ENCODE data around the gene CDC42.

The CDC42 gene

DNA sequence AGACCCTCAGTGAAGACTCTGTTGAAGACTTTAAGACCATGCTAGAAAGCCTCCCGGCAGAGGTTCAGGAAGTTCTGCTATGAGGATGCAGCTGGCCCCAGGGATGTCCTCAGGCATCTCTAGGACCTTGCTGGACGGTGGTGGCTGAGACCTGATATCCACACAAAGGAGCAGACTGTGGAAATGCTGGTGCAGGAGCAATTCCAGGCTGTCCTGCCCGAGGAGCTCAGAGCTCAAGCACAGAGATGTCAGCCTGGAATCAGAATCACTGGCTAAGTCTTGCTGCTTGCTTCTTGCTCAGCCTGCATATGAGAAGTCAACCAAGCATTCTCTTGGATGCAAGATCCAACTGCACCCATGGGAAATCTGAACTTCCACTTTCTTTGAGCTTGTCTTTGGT lies 22.0 kb upstream of the CDC42 start:
- TF ChIP-seq YY1 (IDR thresholded peaks at IDR 0.05; ENCODE audit: low read depth) (no peak), TEAD4 (IDR thresholded peaks at IDR 0.05) (no peak), EGR1 (IDR thresholded peaks at IDR 0.05) (no peak), EP300 (IDR thresholded peaks at IDR 0.05; ENCODE audit: borderline replicate concordance) (no peak)

DNA sequence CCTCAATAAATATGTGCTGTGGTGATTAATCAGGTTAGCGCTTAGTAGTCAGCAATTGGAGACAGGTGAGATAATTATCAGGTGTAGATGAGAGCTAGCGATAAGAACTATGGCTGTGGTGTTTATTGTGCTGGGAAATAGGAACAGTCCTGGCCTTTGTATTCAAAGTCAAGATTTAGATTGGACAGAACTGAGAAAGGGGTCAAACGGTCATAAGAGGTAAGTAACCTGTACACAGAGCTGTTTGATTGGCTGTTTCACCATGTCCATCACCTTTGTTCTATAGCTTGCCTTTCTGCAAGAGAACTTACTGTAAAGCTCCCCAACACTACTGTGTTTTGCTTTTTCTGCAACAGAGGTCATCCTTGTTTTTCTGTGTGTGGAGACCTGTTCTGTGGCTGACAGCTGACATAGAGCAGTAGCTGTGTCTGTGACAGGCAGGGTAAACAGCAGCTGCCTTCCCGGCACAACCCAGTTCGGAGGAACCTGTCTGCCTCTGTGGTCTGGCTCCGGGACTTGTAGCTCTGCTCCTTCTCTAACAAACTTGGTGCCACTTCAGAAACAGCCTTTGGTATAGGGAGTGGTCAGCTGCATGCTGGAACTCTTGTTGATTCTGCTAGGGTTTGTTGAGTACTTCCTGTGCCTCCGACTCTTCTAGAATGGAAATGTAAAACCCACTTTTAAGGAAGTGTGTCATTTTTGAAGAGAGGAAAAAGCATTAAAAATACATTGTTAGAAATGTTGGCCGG lies 21.1 kb upstream of the CDC42 start:
- TF ChIP-seq, protein P1, sequence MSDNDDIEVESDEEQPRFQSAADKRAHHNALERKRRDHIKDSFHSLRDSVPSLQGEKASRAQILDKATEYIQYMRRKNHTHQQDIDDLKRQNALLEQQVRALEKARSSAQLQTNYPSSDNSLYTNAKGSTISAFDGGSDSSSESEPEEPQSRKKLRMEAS (IDR thresholded peaks at IDR 0.05): no peak
- TF ChIP-seq YY1 (IDR thresholded peaks at IDR 0.05; ENCODE audit: low read depth) (no peak), TEAD4 (IDR thresholded peaks at IDR 0.05) (no peak), RAD21 (IDR thresholded peaks at IDR 0.05; ENCODE audit: low read depth) (no peak), CEBPB (IDR thresholded peaks at IDR 0.05) (no peak), FOXM1 (IDR thresholded peaks at IDR 0.05; ENCODE audit: borderline replicate concordance, low read depth) (no peak), CREB1 (IDR thresholded peaks at IDR 0.05; ENCODE audit: low read depth) (no peak), EGR1 (IDR thresholded peaks at IDR 0.05) (no peak)
- TF ChIP-seq, protein P2, sequence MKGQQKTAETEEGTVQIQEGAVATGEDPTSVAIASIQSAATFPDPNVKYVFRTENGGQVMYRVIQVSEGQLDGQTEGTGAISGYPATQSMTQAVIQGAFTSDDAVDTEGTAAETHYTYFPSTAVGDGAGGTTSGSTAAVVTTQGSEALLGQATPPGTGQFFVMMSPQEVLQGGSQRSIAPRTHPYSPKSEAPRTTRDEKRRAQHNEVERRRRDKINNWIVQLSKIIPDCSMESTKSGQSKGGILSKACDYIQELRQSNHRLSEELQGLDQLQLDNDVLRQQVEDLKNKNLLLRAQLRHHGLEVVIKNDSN (IDR thresholded peaks at IDR 0.05): no peak
- TF ChIP-seq, protein P3, sequence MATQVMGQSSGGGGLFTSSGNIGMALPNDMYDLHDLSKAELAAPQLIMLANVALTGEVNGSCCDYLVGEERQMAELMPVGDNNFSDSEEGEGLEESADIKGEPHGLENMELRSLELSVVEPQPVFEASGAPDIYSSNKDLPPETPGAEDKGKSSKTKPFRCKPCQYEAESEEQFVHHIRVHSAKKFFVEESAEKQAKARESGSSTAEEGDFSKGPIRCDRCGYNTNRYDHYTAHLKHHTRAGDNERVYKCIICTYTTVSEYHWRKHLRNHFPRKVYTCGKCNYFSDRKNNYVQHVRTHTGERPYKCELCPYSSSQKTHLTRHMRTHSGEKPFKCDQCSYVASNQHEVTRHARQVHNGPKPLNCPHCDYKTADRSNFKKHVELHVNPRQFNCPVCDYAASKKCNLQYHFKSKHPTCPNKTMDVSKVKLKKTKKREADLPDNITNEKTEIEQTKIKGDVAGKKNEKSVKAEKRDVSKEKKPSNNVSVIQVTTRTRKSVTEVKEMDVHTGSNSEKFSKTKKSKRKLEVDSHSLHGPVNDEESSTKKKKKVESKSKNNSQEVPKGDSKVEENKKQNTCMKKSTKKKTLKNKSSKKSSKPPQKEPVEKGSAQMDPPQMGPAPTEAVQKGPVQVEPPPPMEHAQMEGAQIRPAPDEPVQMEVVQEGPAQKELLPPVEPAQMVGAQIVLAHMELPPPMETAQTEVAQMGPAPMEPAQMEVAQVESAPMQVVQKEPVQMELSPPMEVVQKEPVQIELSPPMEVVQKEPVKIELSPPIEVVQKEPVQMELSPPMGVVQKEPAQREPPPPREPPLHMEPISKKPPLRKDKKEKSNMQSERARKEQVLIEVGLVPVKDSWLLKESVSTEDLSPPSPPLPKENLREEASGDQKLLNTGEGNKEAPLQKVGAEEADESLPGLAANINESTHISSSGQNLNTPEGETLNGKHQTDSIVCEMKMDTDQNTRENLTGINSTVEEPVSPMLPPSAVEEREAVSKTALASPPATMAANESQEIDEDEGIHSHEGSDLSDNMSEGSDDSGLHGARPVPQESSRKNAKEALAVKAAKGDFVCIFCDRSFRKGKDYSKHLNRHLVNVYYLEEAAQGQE (IDR thresholded peaks at IDR 0.05; ENCODE audit: low read depth): no peak

DNA sequence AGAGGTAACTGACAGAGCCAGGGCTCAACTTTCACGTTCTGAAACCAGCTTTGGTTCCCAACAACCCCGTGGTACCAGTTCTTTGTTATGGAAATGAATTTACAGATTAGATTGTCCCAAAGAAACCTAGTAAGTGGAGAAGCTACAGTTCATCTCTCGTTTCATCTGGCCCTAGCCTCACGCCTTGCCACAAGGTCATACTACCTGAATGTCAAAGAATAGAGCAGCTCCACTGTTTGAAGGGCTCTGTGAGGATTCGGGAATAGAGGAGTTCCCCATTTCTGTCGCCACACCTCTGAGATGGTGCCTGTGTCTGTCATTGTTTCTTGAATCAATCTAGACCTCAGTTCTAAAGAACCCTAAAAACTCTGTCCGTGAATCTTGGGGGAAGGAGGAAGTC lies 15.0 kb upstream of the CDC42 start:
- no peak for TF ChIP-seq ZBTB7A (IDR thresholded peaks at IDR 0.05; ENCODE audit: low read depth)
- no peak for TF ChIP-seq TAF1 (IDR thresholded peaks at IDR 0.05; ENCODE audit: low read depth)
- TF ChIP-seq, protein P3 (IDR thresholded peaks at IDR 0.05; ENCODE audit: low read depth): no peak
- TF ChIP-seq EGR1 (IDR thresholded peaks at IDR 0.05): no peak
- no peak for TF ChIP-seq FOXM1 (IDR thresholded peaks at IDR 0.05; ENCODE audit: borderline replicate concordance, low read depth)
- TF ChIP-seq TEAD4 (IDR thresholded peaks at IDR 0.05): no peak
- TF ChIP-seq EP300 (IDR thresholded peaks at IDR 0.05; ENCODE audit: borderline replicate concordance): no peak
- TF ChIP-seq, protein P1 (IDR thresholded peaks at IDR 0.05): no peak
- TF ChIP-seq RAD21 (IDR thresholded peaks at IDR 0.05; ENCODE audit: low read depth): no peak
- no peak for TF ChIP-seq YY1 (IDR thresholded peaks at IDR 0.05; ENCODE audit: low read depth)
- TF ChIP-seq NFIC (IDR thresholded peaks at IDR 0.05): no peak
- TF ChIP-seq CREB1 (IDR thresholded peaks at IDR 0.05; ENCODE audit: low read depth): no peak
- TF ChIP-seq, protein P2 (IDR thresholded peaks at IDR 0.05): no peak
- no peak for TF ChIP-seq CEBPB (IDR thresholded peaks at IDR 0.05)
- no peak for TF ChIP-seq TCF12 (IDR thresholded peaks at IDR 0.05; ENCODE audit: low read depth)

DNA sequence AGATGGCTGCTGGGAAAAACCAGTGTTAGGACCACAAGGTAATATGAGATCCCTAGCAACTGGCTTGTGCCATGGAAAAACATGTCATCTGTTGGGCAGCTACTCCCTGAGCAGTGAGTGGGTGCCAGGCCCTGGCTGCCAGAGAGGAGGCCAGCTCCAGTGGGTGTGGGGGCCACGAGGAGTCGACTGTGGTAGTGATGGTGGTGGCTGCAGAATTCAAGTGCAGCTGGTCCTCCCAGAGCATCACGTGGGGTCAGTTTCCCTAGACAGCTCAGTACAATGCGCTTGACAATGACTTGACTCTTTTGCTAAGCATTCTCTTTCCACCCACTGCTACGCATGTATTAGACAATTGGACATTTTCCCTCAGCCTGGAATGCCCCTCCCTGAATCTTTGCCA lies 14.5 kb upstream of the CDC42 start:
- TF ChIP-seq TCF12 (IDR thresholded peaks at IDR 0.05; ENCODE audit: low read depth) (no peak), ZBTB7A (IDR thresholded peaks at IDR 0.05; ENCODE audit: low read depth) (no peak), FOXM1 (IDR thresholded peaks at IDR 0.05; ENCODE audit: borderline replicate concordance, low read depth) (no peak), TAF1 (IDR thresholded peaks at IDR 0.05; ENCODE audit: low read depth) (no peak), CREB1 (IDR thresholded peaks at IDR 0.05; ENCODE audit: low read depth) (no peak), YY1 (IDR thresholded peaks at IDR 0.05; ENCODE audit: low read depth) (no peak), CEBPB (IDR thresholded peaks at IDR 0.05) (no peak), TEAD4 (IDR thresholded peaks at IDR 0.05) (no peak)
- TF ChIP-seq, protein P2 (IDR thresholded peaks at IDR 0.05): no peak
- TF ChIP-seq, protein P1 (IDR thresholded peaks at IDR 0.05): no peak
- TF ChIP-seq, protein P3 (IDR thresholded peaks at IDR 0.05; ENCODE audit: low read depth): no peak

Data from Ishikawa (cell line).